ENCODE results near the gene TEDC1.

Gene TEDC1

DNA sequence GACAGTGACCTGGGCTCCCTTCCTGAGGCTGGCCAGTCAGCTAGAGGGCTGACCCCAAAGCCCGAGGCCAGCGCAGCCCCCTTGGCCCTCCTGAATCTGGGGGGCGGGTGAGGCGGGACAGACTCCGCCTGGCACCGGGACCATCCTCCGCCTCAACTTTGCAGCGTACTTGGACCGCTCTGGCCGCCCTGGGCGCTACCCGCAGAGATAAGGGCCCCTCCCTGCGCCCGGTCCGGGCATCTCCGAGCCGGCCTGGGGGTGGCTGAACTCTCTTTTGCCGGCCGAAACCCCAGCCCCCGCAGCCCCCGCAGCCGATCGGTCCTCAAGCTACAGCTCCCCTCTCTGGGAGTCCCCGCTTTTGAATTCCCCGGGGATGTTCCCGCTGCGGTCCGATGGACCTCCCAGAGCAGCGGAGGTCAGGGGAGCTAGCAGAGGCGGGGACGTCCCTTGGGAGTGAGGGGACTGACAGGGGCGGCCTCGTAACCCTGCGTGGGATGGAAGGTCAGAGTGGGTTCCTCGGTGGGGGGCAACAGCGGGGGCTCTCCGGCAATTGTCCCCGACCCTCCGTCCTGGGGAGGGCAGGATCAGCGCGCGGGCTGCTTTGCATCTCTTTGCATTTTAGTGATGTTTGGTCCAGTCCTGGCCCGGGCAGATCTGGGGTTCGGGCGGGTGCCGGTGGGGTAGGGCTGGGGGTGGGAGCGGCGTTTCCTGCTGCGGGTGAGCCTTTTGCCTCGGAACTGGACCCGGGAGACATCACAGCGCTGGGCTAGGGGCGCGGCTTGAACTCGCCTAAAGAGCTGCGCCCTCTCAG, 4.7 kb upstream of the TEDC1 start, which contains the start of gene CRIP1:
TSS of gene CRIP1 (plus strand) at position 724 of the 811 bp plus-strand sequence. CDS start 374 bp downstream, outside the sequence.
- DNase-seq = no peak

- no peak for DNase-seq
Measured at GRCh38 chr14:105486974-105487448, 4.0 kb upstream of the TEDC1 start.

GRCh38 chr14:105487449-105487985, 3.5 kb upstream of the TEDC1 start:
- peak; percentile 66 for DNase-seq

DNA sequence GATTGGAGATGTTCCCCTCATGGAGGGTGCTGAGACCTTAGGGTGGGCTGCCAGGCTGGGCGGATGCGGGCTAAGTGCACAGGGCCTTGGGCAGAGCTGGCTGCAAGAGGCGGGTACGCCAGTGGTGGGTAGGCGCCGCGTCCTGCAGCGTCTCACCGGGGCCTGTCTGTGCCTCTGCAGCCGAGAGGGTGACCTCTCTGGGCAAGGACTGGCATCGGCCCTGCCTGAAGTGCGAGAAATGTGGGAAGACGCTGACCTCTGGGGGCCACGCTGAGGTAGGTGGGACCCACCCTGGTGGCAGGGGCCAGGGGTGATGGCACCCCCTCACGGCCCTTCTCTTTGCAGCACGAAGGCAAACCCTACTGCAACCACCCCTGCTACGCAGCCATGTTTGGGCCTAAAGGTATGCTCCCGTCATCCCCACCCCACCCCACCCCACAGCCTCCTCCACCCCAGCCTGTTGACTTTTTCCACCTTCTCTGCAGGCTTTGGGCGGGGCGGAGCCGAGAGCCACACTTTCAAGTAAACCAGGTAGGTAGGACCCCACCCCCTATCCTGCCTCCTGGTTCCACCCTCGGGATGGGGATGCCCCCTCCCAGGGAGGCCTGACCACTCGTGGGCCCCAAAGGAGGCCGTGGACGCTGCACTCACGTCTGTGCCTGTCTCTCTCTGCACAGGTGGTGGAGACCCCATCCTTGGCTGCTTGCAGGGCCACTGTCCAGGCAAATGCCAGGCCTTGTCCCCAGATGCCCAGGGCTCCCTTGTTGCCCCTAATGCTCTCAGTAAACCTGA, 2.9 kb upstream of the TEDC1 start:
- no peak for DNase-seq

DNA sequence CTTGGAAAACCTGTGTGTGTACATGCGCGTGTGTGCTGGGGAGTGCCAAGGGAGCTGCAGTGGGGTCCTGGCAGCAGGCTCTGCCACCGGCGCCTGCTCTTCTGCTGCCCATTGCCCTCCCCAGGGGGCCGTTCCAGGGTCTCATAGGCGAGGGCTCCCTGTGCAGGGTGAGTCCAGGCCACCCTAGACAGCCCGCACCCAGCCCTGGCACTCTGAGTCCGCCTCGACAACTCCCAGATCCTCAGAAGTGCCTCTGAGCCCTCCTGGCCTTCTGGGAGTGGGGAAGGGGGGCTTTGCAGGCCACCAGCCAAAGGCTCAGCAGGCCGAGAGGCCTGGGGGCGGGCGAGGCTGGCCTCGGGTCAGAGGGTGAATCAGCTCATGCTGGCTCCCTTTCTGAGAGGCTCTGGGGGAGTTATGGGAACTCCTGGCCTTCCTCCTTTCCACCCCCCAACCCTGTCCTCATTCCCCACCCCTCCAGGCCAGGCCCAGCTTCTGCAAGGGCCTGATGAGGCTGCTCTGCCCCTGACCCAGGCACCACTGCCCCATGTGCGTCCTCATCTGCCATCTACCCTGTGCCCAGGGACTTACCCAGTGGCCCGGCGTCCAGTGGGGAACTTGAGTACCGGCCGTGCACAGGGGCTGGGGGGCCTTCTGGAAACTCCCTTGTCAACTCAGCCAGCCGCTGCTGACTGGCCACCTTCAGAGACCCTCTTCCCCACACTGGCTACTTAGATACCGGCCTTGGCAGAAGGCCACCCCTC, 2.1 kb upstream of the TEDC1 start:
- DNase-seq = peak; percentile 32

- DNase-seq = peak; percentile 70
Measured at GRCh38 chr14:105489542-105490266, 1.3 kb upstream of the TEDC1 start.

DNA sequence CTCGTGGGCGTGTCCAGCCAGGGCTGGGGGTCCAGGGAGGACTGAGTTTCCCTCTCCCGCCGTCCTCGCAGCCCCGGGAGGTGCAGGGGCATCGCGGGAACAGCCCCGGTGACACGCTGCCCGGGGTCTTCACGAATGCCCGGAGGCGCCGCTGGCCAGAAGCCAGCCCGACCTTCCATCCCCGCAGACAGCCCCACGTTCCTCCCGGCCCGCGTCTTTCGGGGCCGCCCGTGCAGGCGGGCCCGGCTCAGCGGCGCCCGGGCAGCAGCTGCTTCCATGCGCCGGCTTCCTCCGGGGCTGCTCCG, 827 bp upstream of the TEDC1 start:
- no peak for DNase-seq

DNA sequence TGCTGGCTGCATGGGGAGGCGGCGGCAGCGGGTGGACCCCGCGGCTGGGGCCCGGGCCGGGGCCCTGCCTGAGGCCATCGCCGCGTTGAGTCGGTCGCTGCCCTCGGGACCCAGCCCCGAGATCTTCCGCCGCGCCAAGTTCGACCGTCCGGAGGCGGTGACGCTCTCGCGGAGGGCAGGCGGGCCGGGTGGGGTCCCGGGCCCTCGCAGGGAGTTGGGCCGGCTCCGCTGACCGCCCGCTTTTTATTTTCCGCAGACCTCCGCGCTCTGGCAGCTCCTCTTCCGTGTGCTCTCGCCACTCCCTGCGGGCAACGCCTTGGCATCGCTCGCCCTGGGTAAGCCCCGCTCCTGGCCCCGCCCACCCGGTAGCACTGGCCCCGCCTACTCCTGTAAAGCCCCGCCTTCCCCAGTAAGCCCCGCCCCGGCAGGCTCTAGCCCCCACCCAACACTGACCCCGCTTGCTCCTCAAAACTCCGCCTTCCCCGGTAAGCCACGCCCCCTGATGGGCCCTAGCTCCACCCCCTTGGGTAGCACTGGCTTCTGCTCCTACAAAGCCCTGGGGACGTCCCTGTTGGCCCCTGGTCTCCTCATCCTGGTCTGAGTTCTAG, 424 bp downstream of the TEDC1 start:
- DNase-seq = peak; percentile 87

DNA sequence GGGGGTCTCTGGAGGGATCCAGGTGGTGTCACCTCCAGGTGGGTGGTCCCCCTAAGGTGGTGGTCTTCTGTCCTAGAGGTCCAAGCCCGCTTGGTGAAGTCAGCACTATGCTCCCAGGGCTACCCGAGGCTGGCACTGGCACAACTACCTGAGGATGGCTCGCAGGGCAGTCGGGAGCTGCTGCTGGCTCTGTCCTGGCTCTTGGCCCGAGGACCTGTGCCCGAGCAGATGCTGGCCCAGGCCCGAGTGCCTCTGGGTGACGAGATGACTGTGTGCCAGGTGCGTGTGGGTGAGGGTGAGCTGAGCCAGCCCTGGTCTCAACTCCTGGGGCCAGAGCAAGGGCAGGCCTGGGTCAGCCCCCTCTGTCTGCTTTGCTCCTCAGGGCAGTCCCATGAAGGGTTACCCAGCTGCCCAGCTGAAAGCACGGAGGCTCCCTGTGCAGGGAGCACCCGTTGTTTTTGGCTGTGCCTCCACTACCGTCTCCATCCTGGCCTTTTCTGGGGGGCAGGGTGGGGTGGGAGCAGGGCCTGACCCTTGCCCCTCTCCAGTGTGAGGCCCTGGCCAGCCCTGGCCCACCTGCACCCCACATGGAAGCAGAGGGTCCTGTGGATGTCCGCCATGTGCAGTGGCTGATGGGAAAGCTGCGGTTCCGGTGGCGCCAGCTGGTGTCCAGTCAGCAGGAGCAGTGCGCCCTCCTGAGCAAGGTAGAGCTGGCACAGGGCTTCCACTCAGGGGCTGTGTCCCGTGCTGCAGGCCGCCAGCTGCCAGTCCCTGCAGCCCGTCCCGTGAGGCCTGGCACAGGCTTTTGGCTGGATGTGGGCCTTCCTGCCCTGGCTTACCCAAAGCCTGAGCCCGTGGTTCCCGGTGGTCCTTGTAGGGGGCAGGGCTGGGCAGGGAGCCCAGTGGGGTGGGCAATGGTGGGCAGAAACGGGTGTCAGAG, 1.3 kb downstream of the TEDC1 start:
- no peak for DNase-seq

DNA sequence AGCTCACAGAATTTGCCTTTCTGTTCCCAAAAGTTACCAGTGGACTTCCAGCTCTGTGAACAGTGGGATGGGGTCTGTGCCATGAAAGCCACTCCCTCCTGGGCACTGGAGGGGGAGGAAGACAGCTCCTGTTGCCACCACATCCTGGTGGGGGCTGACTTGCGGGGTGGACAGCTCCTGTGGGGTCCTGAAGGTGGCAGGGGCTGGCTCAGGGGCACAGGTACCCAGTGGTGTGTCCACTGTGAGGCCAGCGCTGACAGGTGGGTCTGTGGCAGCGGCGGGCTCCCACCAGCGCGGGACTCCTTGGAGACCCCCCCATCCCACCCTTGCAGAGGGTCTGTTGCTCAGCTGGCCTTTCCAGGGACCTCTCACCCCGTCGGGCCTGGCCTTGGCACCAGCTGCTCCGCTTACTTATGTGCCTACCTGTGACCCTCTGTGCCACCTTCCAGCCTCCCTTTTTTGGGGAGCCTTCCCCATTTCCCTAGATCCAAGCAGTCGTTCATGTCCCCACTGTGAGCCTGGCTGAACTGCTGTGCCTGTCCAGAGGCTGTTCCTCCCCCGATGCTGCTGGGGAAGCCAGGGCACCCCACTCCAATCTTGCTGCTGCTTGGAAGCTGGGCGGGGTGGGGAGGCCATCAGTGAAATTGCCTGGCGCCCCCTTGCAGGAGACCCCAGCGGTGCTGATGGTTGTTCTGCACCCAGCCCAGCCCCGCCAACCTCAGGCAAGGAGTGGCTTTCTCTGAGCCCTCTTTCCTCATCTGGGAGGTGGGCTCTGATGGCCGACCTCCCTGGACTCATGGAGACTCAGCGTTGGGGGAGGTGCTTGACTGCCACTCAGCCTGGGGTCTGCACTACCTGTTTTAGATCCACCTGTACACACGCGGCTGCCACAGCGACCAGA, 2.2 kb downstream of the TEDC1 start:
- no peak for DNase-seq

DNA sequence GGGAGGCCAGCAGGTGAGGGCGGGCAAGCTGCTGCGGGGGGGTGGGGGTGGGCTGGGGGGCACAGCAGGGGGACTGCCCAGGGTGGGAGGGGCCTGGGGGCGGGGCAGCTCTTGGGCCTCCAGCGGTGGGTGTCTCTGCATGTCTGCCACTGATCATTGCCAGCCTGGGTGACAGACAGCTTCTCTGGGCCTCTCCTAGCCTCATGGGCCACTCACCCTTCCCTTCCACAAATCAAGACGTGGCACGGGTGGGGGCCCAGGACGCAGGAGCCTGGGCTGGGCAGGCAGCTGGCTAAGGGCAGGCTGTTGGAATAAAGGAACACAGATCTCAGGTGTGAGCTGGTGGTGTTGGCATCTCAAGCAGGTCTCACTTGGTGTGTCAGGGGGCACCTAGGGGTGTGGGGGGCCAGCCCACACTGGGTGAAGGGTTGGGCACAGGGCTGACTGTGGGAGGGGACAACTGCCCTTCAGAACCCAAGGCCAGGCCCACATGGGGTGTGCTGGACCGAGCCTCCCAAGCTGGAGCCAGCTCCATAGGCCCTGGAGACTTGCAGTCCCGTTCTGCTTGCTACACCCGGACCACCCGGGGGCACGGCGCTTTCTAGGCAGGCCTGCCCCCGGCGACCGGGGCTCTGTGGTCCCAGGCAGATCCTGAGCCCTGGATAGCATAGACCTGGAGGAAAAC, 3.0 kb downstream of the TEDC1 start:
- no peak for DNase-seq

DNA sequence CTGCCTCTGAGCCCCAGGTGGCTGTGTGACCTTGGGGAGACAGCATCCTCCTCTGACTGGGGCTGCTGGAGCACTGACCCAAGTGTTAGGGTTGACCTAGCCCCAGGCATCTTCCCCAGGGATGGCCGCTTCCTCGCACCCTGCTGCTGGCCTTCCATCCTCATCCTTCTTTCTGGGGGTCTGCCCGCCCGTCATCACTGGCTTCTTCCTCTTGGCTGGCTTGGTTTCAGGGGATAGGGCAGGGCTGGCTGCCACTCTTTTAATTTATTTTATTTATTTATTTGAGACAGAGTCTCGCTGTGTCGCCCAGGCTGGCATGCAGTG, 3.5 kb downstream of the TEDC1 start:
- no peak for DNase-seq

GRCh38 chr14:105495101-105495989, 4.3 kb downstream of the TEDC1 start:
- no peak for DNase-seq

- DNase-seq = no peak
Measured at GRCh38 chr14:105495990-105496830, 5.2 kb downstream of the TEDC1 start.

DNA sequence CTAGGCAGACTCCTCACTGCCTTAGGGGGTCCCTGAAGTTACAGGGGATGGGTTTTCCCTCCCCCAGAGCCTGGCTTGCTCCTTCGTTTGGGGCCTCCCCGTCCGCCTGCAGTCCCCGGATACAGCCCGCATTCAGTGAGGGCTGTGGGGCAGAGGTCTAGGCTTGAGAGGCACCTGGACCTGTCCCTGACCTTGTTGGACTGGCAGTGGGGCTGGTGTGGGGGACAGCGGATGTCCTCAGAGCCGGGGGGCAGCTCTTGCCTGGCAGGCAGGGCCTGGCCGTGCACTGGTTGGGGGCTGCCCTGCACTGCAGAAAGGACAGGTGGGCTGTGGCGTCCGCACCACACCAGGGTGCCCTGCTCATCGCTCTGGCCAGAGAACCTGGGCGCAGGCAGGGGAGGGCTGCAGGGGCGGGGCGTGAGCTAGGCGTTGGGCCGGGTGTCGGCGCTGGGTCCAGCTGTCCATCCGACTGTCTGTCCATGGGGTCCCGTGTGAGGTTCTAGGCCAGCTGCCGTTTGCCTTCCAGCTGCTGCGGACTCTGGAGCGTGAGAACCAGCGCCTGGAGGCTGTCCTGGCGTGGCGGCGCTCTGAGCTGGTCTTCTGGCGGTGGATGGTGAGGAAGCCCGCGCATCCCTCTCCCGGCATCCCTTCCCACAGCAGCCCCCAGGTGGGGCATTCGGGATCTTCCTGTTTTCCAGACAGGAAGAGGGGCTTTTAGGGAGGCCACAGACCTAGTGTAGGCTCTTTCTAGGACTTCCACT, 6.0 kb downstream of the TEDC1 start:
- DNase-seq = no peak

GRCh38 chr14:105497671-105498429, 6.8 kb downstream of the TEDC1 start:
- no peak for DNase-seq

Measured in suppressor macrophage treated with lipopolysaccharide for 4 hours (primary cell).